Endothelial cell of umbilical vein (primary cell): ENCODE measurements around the gene POLD3. TPM values are rescaled to one million over a fixed set of nuclear protein-coding genes. Genes with fewer than 3 reads are reported as not detected.

Experiments
- BruUV-seq: library from RNA; stranded (reverse); fragments of 400-500 nt; replicated peaks from 2 replicates; lab custom pipeline; 2021; lab: Mats Ljungman, UMichigan
- CTCF ChIA-PET: fragments of 300-600, 350-600 bp; sonication (Branson Sonifier 250); formaldehyde crosslinking; loops from one replicate; lab custom pipeline; 2021; ENCODE audit warnings: antibody characterized with exemption, inconsistent platforms; lab: Charles Lee
- POLR2A ChIA-PET: fragments of 300-600, 350-600 bp; sonication (Branson Sonifier 250); formaldehyde crosslinking; loops from one replicate; lab custom pipeline; 2021; ENCODE audit warnings: antibody characterized with exemption, inconsistent platforms; lab: Charles Lee
- DNase-seq: peaks from one replicate; pipeline ENCODE4 v3.0.0-alpha.2; 2011; ENCODE audit warnings: low read depth, low spot score
- FAIRE-seq: peaks from 2 replicates; lab custom pipeline; 2011; peaks lifted over from hg19 to GRCh38; lab: Jason Lieb, UNC
- H2AFZ ChIP-seq: 2 replicates; pipeline ENCODE4 v1.6.0; 2012; ENCODE audit warnings: low read depth, low read length, control low read depth, inconsistent platforms
- H3K27ac ChIP-seq: 2 replicates; pipeline ENCODE4 v1.5.1; 2011; ENCODE audit warnings: low read depth, mild to moderate bottlenecking, control low read depth, low read length, moderate library complexity; ENCODE audit not compliant: insufficient read depth
- H3K27me3 ChIP-seq, 2 experiments: 2 replicates each; pipeline versions ENCODE4 v1.6.0 to v1.6.1; 2011; ENCODE audit warnings: low read length in 2 of 2, mixed read lengths in 1 of 2; ENCODE audit not compliant: control insufficient read depth in 2 of 2, insufficient read depth in 2 of 2
- H3K36me3 ChIP-seq, 2 experiments: 2 replicates in 1 of 2; 3 replicates in 1 of 2; pipeline ENCODE4 v1.5.1; 2011; ENCODE audit warnings: low read length in 2 of 2, mild to moderate bottlenecking in 1 of 2, moderate library complexity in 1 of 2; ENCODE audit not compliant: control insufficient read depth in 2 of 2, insufficient read depth in 2 of 2; ENCODE audit errors: extremely low read depth in 1 of 2
- H3K4me1 ChIP-seq: 3 replicates; pipeline ENCODE4 v1.5.1; 2011; ENCODE audit warnings: mild to moderate bottlenecking, low read length; ENCODE audit not compliant: control insufficient read depth, insufficient read depth; ENCODE audit errors: extremely low read depth
- H3K4me2 ChIP-seq: 2 replicates; pipeline ENCODE4 v1.6.1; 2011; ENCODE audit warnings: low read length, control low read depth, mixed read lengths; ENCODE audit not compliant: insufficient read depth
- H3K4me3 ChIP-seq, 3 experiments: fragments of 200-600 bp in 1 of 3; sonication (generic), shearing (Covaris generic) in 1 of 3; replicated peaks in 1 of 3; 2 replicates each; pipeline ENCODE4 v1.5.1; 2011 to 2016; ENCODE audit warnings: control low read depth in 3 of 3, low read length in 3 of 3, mild to moderate bottlenecking in 2 of 3, inconsistent platforms in 1 of 3, low read depth in 1 of 3, moderate library complexity in 1 of 3; ENCODE audit not compliant: insufficient read depth in 1 of 3
- H3K79me2 ChIP-seq: 2 replicates; pipeline ENCODE4 v1.6.0; 2012; ENCODE audit warnings: low read length, inconsistent platforms; ENCODE audit not compliant: control insufficient read depth, insufficient read depth
- H3K9ac ChIP-seq: replicated peaks from 2 replicates; pipeline ENCODE3; 2011; ENCODE audit warnings: low read length, control low read depth; ENCODE audit not compliant: insufficient read depth; ENCODE audit errors: extremely low read depth
- H3K9me1 ChIP-seq: replicated peaks from 3 replicates; pipeline ENCODE4 v1.6.0; 2011; ENCODE audit warnings: mild to moderate bottlenecking, low read length; ENCODE audit not compliant: control insufficient read depth, insufficient read depth; ENCODE audit errors: extremely low read depth
- H3K9me3 ChIP-seq: replicated peaks from 2 replicates; pipeline ENCODE4 v1.5.1; 2012; ENCODE audit warnings: low read length, inconsistent platforms; ENCODE audit not compliant: control insufficient read depth, insufficient read depth
- H4K20me1 ChIP-seq: replicated peaks from 2 replicates; pipeline ENCODE3; 2011; ENCODE audit warnings: mild to moderate bottlenecking, low read length; ENCODE audit not compliant: control insufficient read depth, insufficient read depth; ENCODE audit errors: extremely low read depth
- CTCF ChIP-seq, 2 donors: IDR thresholded peaks; 1 replicate in 1 of 2; 2 replicates in 1 of 2; pipeline ENCODE4 v1.5.1; 2011; ENCODE audit warnings: low read length in 2 of 2, mild to moderate bottlenecking in 2 of 2, moderate library complexity in 2 of 2, control low read depth in 1 of 2, inconsistent platforms in 1 of 2, low read depth in 1 of 2; ENCODE audit not compliant: insufficient read depth in 1 of 2; ENCODE audit errors: extremely low read depth in 1 of 2
- EZH2 ChIP-seq: IDR thresholded peaks from 2 replicates; pipeline ENCODE4 v1.6.1; 2012; ENCODE audit warnings: borderline replicate concordance, low read depth, mild to moderate bottlenecking, moderate library complexity, low read length, inconsistent platforms; ENCODE audit not compliant: severe bottlenecking
- FOS ChIP-seq: IDR thresholded peaks from 2 replicates; pipeline ENCODE4 v1.6.1; 2011; ENCODE audit warnings: mild to moderate bottlenecking, low read length, moderate library complexity, borderline replicate concordance; ENCODE audit not compliant: insufficient read depth
- GATA2 ChIP-seq: IDR thresholded peaks from 2 replicates; pipeline ENCODE4 v1.7.0; 2011; ENCODE audit warnings: low read depth, mild to moderate bottlenecking, moderate library complexity, mixed read lengths, low read length; ENCODE audit not compliant: insufficient read length, insufficient read depth
- JUN ChIP-seq: IDR thresholded peaks from 2 replicates; pipeline ENCODE4 v1.6.1; 2011; ENCODE audit warnings: borderline replicate concordance, low read depth; ENCODE audit not compliant: insufficient read length, insufficient read depth
- MAX ChIP-seq: IDR thresholded peaks from 2 replicates; pipeline ENCODE4 v1.6.1; 2011; ENCODE audit not compliant: insufficient read depth, insufficient read length
- MYC ChIP-seq: IDR thresholded peaks from one replicate; pipeline ENCODE4 v1.6.1; 2011; ENCODE audit warnings: mild to moderate bottlenecking, low read depth, low read length
- POLR2A ChIP-seq: IDR thresholded peaks from 2 replicates; pipeline ENCODE4 v1.6.1; 2012; ENCODE audit warnings: low read depth, mild to moderate bottlenecking, control low read depth, low read length
- POLR2AphosphoS5 ChIP-seq: IDR thresholded peaks from 2 replicates; pipeline ENCODE4 v1.6.1; 2012; ENCODE audit warnings: low read depth, mild to moderate bottlenecking, control low read depth, low read length, moderate library complexity; ENCODE audit not compliant: insufficient read depth
- dilution Hi-C: fragments of 300-500 bp; cut with MboI; formaldehyde crosslinking; loops from one replicate; pipeline ENCODE4 v1.15.0; 2019; ENCODE audit warnings: low sequenced_read_pairs; ENCODE audit not compliant: extremely low pct_ligation_motif_present
- intact Hi-C: fragments of 100-400 bp; cut with micrococcal nuclease; formaldehyde crosslinking; loops from one replicate; pipeline ENCODE4 v1.10.0; 2022
- polyA plus RNA-seq, 4 experiments: library from polyadenylated mRNA; depleted of rRNA in 3 of 4; stranded (reverse) in 3 of 4; unstranded in 1 of 4; fragments of >200 nt; gene quantifications; 2 replicates each; pipeline versions ENCODE4 v1.2.1 to v1.2.3, GENCODE V29; 2011 to 2012; ENCODE audit warnings: missing spikeins in 1 of 4
- total RNA-seq: library from RNA; stranded (reverse); gene quantifications from 2 replicates; pipeline ENCODE4 v1.2.3, GENCODE V29; 2021

Gene POLD3
- total and polyA plus RNA-seq, 2 donors (not counting 3 experiments of a cell fraction or from before 2014, with no cell fraction given) = 8.9 to 25.2 TPM

GRCh38 chr11:74678591-74679512 lies 86.5 kb downstream of the POLD3 start:
- Histone ChIP-seq H4K20me1 (no peaks in the 10 kb centered on the region), H3K4me2 (no peak overlapping the region), H3K9me3 (no peaks in the 10 kb centered on the region), H3K9me1 (no peaks in the 10 kb centered on the region), H3K9ac (no peak overlapping the region), H3K36me3 (no peaks in the 10 kb centered on the region), H2AFZ (no peak overlapping the region), H3K4me1 (peaks cover 3% of the 10 kb centered on the region), H3K27me3 (no peaks in the 10 kb centered on the region), H3K4me3 (no peak overlapping the region), H3K27ac (no peak overlapping the region), H3K79me2 (no peaks in the 10 kb centered on the region)
- ChIA-PET POLR2A (no interaction called here), CTCF (interaction anchor here (5.3 kb wide), 1 partner anchor 23 kb away, joined by 31 read pairs; no protein-coding TSS in a partner anchor)
- TF ChIP-seq EZH2 (no peak), GATA2 (no peak), POLR2A (no peak), MYC (no peak), JUN (no peak), MAX (no peak), CTCF (IDR thresholded peaks at IDR 0.05; ENCODE audit: extremely low read depth in 1 of 2, insufficient read depth in 1 of 2, low read depth in 1 of 2, low read length in 2 of 2) (no peak), FOS (no peak), POLR2AphosphoS5 (no peak)
- no peak for DNase-seq
- dilution Hi-C loops (no loop called here), intact Hi-C loops (no loop called here)
- no TSS peak for BruUV-seq
- no peak for FAIRE-seq
